Endothelial cell of umbilical vein (primary cell): ENCODE results near the gene WDR89. TPM values are rescaled to one million over a fixed set of nuclear protein-coding genes. Genes with fewer than 3 reads are reported as not detected.

ENCODE experiments used
- Bru-seq: library from RNA; stranded (reverse); fragments of 400-500 nt; gene quantifications from one replicate; lab custom pipeline; 2021; lab: Mats Ljungman, UMichigan
- BruChase-seq, 2 experiments: library from RNA; stranded (reverse); fragments of 400-500 nt; gene quantifications; one replicate each; lab custom pipeline; 2021; lab: Mats Ljungman, UMichigan
- BruUV-seq: library from RNA; stranded (reverse); fragments of 400-500 nt; replicated peaks from 2 replicates; lab custom pipeline; 2021; lab: Mats Ljungman, UMichigan
- CTCF ChIA-PET: fragments of 300-600, 350-600 bp; sonication (Branson Sonifier 250); formaldehyde crosslinking; loops from one replicate; lab custom pipeline; 2021; ENCODE audit warnings: antibody characterized with exemption, inconsistent platforms; lab: Charles Lee
- POLR2A ChIA-PET: fragments of 300-600, 350-600 bp; sonication (Branson Sonifier 250); formaldehyde crosslinking; loops from one replicate; lab custom pipeline; 2021; ENCODE audit warnings: antibody characterized with exemption, inconsistent platforms; lab: Charles Lee
- DNase-seq: peaks from one replicate; pipeline ENCODE4 v3.0.0-alpha.2; 2011; ENCODE audit warnings: low read depth, low spot score
- FAIRE-seq: peaks from 2 replicates; lab custom pipeline; 2011; peaks lifted over from hg19 to GRCh38; lab: Jason Lieb, UNC
- H2AFZ ChIP-seq: 2 replicates; pipeline ENCODE4 v1.6.0; 2012; ENCODE audit warnings: low read depth, low read length, control low read depth, inconsistent platforms
- H3K27ac ChIP-seq: 2 replicates; pipeline ENCODE4 v1.5.1; 2011; ENCODE audit warnings: low read depth, mild to moderate bottlenecking, control low read depth, low read length, moderate library complexity; ENCODE audit not compliant: insufficient read depth
- H3K27me3 ChIP-seq, 2 experiments: 2 replicates each; pipeline versions ENCODE4 v1.6.0 to v1.6.1; 2011; ENCODE audit warnings: low read length in 2 of 2, mixed read lengths in 1 of 2; ENCODE audit not compliant: control insufficient read depth in 2 of 2, insufficient read depth in 2 of 2
- H3K36me3 ChIP-seq, 2 experiments: 2 replicates in 1 of 2; 3 replicates in 1 of 2; pipeline ENCODE4 v1.5.1; 2011; ENCODE audit warnings: low read length in 2 of 2, mild to moderate bottlenecking in 1 of 2, moderate library complexity in 1 of 2; ENCODE audit not compliant: control insufficient read depth in 2 of 2, insufficient read depth in 2 of 2; ENCODE audit errors: extremely low read depth in 1 of 2
- H3K4me1 ChIP-seq: 3 replicates; pipeline ENCODE4 v1.5.1; 2011; ENCODE audit warnings: mild to moderate bottlenecking, low read length; ENCODE audit not compliant: control insufficient read depth, insufficient read depth; ENCODE audit errors: extremely low read depth
- H3K4me2 ChIP-seq: 2 replicates; pipeline ENCODE4 v1.6.1; 2011; ENCODE audit warnings: low read length, control low read depth, mixed read lengths; ENCODE audit not compliant: insufficient read depth
- H3K4me3 ChIP-seq, 3 experiments: fragments of 200-600 bp in 1 of 3; sonication (generic), shearing (Covaris generic) in 1 of 3; replicated peaks in 1 of 3; 2 replicates each; pipeline ENCODE4 v1.5.1; 2011 to 2016; ENCODE audit warnings: control low read depth in 3 of 3, low read length in 3 of 3, mild to moderate bottlenecking in 2 of 3, inconsistent platforms in 1 of 3, low read depth in 1 of 3, moderate library complexity in 1 of 3; ENCODE audit not compliant: insufficient read depth in 1 of 3
- H3K79me2 ChIP-seq: 2 replicates; pipeline ENCODE4 v1.6.0; 2012; ENCODE audit warnings: low read length, inconsistent platforms; ENCODE audit not compliant: control insufficient read depth, insufficient read depth
- H3K9ac ChIP-seq: replicated peaks from 2 replicates; pipeline ENCODE3; 2011; ENCODE audit warnings: low read length, control low read depth; ENCODE audit not compliant: insufficient read depth; ENCODE audit errors: extremely low read depth
- H3K9me1 ChIP-seq: replicated peaks from 3 replicates; pipeline ENCODE4 v1.6.0; 2011; ENCODE audit warnings: mild to moderate bottlenecking, low read length; ENCODE audit not compliant: control insufficient read depth, insufficient read depth; ENCODE audit errors: extremely low read depth
- H3K9me3 ChIP-seq: replicated peaks from 2 replicates; pipeline ENCODE4 v1.5.1; 2012; ENCODE audit warnings: low read length, inconsistent platforms; ENCODE audit not compliant: control insufficient read depth, insufficient read depth
- H4K20me1 ChIP-seq: replicated peaks from 2 replicates; pipeline ENCODE3; 2011; ENCODE audit warnings: mild to moderate bottlenecking, low read length; ENCODE audit not compliant: control insufficient read depth, insufficient read depth; ENCODE audit errors: extremely low read depth
- CTCF ChIP-seq, 2 donors: IDR thresholded peaks; 1 replicate in 1 of 2; 2 replicates in 1 of 2; pipeline ENCODE4 v1.5.1; 2011; ENCODE audit warnings: low read length in 2 of 2, mild to moderate bottlenecking in 2 of 2, moderate library complexity in 2 of 2, control low read depth in 1 of 2, inconsistent platforms in 1 of 2, low read depth in 1 of 2; ENCODE audit not compliant: insufficient read depth in 1 of 2; ENCODE audit errors: extremely low read depth in 1 of 2
- EZH2 ChIP-seq: IDR thresholded peaks from 2 replicates; pipeline ENCODE4 v1.6.1; 2012; ENCODE audit warnings: borderline replicate concordance, low read depth, mild to moderate bottlenecking, moderate library complexity, low read length, inconsistent platforms; ENCODE audit not compliant: severe bottlenecking
- FOS ChIP-seq: IDR thresholded peaks from 2 replicates; pipeline ENCODE4 v1.6.1; 2011; ENCODE audit warnings: mild to moderate bottlenecking, low read length, moderate library complexity, borderline replicate concordance; ENCODE audit not compliant: insufficient read depth
- JUN ChIP-seq: IDR thresholded peaks from 2 replicates; pipeline ENCODE4 v1.6.1; 2011; ENCODE audit warnings: borderline replicate concordance, low read depth; ENCODE audit not compliant: insufficient read length, insufficient read depth
- MAX ChIP-seq: IDR thresholded peaks from 2 replicates; pipeline ENCODE4 v1.6.1; 2011; ENCODE audit not compliant: insufficient read depth, insufficient read length
- MYC ChIP-seq: IDR thresholded peaks from one replicate; pipeline ENCODE4 v1.6.1; 2011; ENCODE audit warnings: mild to moderate bottlenecking, low read depth, low read length
- POLR2A ChIP-seq: IDR thresholded peaks from 2 replicates; pipeline ENCODE4 v1.6.1; 2012; ENCODE audit warnings: low read depth, mild to moderate bottlenecking, control low read depth, low read length
- POLR2AphosphoS5 ChIP-seq: IDR thresholded peaks from 2 replicates; pipeline ENCODE4 v1.6.1; 2012; ENCODE audit warnings: low read depth, mild to moderate bottlenecking, control low read depth, low read length, moderate library complexity; ENCODE audit not compliant: insufficient read depth
- dilution Hi-C: fragments of 300-500 bp; cut with MboI; formaldehyde crosslinking; loops from one replicate; pipeline ENCODE4 v1.15.0; 2019; ENCODE audit warnings: low sequenced_read_pairs; ENCODE audit not compliant: extremely low pct_ligation_motif_present
- intact Hi-C: fragments of 100-400 bp; cut with micrococcal nuclease; formaldehyde crosslinking; loops from one replicate; pipeline ENCODE4 v1.10.0; 2022
- long read RNA-seq: library from polyadenylated mRNA; stranded (forward); transcript quantifications from one replicate; pipeline ENCODE4 v2.0.0, GENCODE V29; 2021
- polyA minus RNA-seq, 3 experiments: library from RNA; depleted of rRNA, polyadenylated mRNA; stranded (reverse); fragments of >200 nt; gene quantifications; 1 replicate in 1 of 3; 2 replicates in 2 of 3; pipeline ENCODE4 v1.2.3, GENCODE V29; 2011
- polyA plus RNA-seq, 4 experiments: library from polyadenylated mRNA; depleted of rRNA in 3 of 4; stranded (reverse) in 3 of 4; unstranded in 1 of 4; fragments of >200 nt; gene quantifications; 2 replicates each; pipeline versions ENCODE4 v1.2.1 to v1.2.3, GENCODE V29; 2011 to 2012; ENCODE audit warnings: missing spikeins in 1 of 4
- total RNA-seq: library from RNA; stranded (reverse); gene quantifications from 2 replicates; pipeline ENCODE4 v1.2.3, GENCODE V29; 2021

The WDR89 gene
- total RNA-seq (10.7 and 12.0 TPM in 2 replicates), polyA plus RNA-seq (2.4 and 3.5 TPM in 2 replicates), polyA minus RNA-seq (6.1 and 9.4 TPM in 2 replicates), Bru-seq, nascent RNA (percentile 72 among the genes with signal in this experiment), BruChase-seq, experiment 1, labeled RNA remaining after a 6-hour chase (percentile 57 among the genes with signal in this experiment), BruChase-seq, experiment 2, labeled RNA remaining after a 2-hour chase (percentile 61 among the genes with signal in this experiment)
- 3.9 and 4.0 TPM in 2 replicates for polyA plus RNA-seq (2011; cell fraction: cytosol; rRNA removed)
- polyA plus RNA-seq (2011; cell fraction: nucleus; rRNA removed): 2.7 and 4.1 TPM in 2 replicates
- polyA plus RNA-seq (2012): 7.5 and 10.5 TPM in 2 replicates
- polyA minus RNA-seq (2011; cell fraction: cytosol; rRNA and poly(A)+ RNA removed): 7.8 TPM
- 3.1 and 4.6 TPM in 2 replicates for polyA minus RNA-seq (2011; cell fraction: nucleus; rRNA and poly(A)+ RNA removed)
- long read RNA-seq, partial matches to known transcripts: 0 of 16 reads
- long read RNA-seq, other reads (novel, unspliced or antisense): 11 of 16 reads

- H3K27me3 ChIP-seq: no peaks in the 10 kb centered on the region
- FAIRE-seq: no peak
- intact Hi-C loops (loop anchor here (1.0 to 10.0 kb wide), 8 partner anchors 26 to 863 kb away; partner anchors contain the start of genes PPP2R5E, SYNE2, ZBTB1 and ZBTB25), dilution Hi-C loops (no loop called here)
- POLR2A ChIA-PET: interaction anchor here (0.5 to 1.1 kb wide), 4 partner anchors 11 to 84 kb away, joined by 3 read pairs; no protein-coding TSS in a partner anchor
- peak within 1 kb of the TSS; percentile 89 for H3K9ac ChIP-seq
- H3K4me2 ChIP-seq: peak within 1 kb of the TSS; percentile 97
- DNase-seq: peak; percentile 100
- peaks cover 36% of the 10 kb centered on the region for H3K79me2 ChIP-seq
- no peaks in the 10 kb centered on the region for H3K9me3 ChIP-seq
- no TSS peak for BruUV-seq
- H3K4me1 ChIP-seq: peaks cover 4% of the 10 kb centered on the region
- peak within 1 kb of the TSS; percentile 90 to 95 (median 93) for H3K4me3 ChIP-seq
- no peaks in the 10 kb centered on the region for H4K20me1 ChIP-seq
- TF ChIP-seq MYC (peak; percentile 87), MAX (peak; percentile 95), JUN (no peak), FOS (no peak), CTCF (IDR thresholded peaks at IDR 0.05; ENCODE audit: extremely low read depth in 1 of 2, insufficient read depth in 1 of 2, low read depth in 1 of 2, low read length in 2 of 2) (peak; percentile 79), POLR2AphosphoS5 (peak; percentile 82), EZH2 (no peak), POLR2A (peak; percentile 81)
- H3K27ac ChIP-seq: peak within 1 kb of the TSS; percentile 80
- CTCF ChIA-PET: interaction anchor here (0.5 to 4.3 kb wide), 23 partner anchors 9 to 662 kb away, joined by 3 to 24 read pairs (median 5); partner anchors contain the start of genes PPP2R5E and SGPP1
- H3K36me3 ChIP-seq: no peaks in the 10 kb centered on the region
- H3K9me1 ChIP-seq: no peaks in the 10 kb centered on the region
- H2AFZ ChIP-seq: peak within 1 kb of the TSS; percentile 60
These were observed at the start of gene WDR89 for GRCh38 chr14:63641473-63642228. Gene WDR89 (minus strand): TSS chr14:63641871. CDS start chr14:63599942, 41,929 bp downstream.
